HEK293T (cell line): ENCODE measurements around the gene TMEM131.

Experiments
- ARNT ChIP-seq: fragments of 450-650 bp; IDR thresholded peaks from 2 replicates; pipeline ENCODE4 v1.6.1; 2017; ENCODE audit warnings: mild to moderate bottlenecking
- BHLHE40 ChIP-seq: fragments of 450-650 bp; IDR thresholded peaks from 2 replicates; pipeline ENCODE4 v1.6.1; 2016; ENCODE audit warnings: mild to moderate bottlenecking, moderate library complexity, borderline replicate concordance
- HDGF ChIP-seq: fragments of 450-650 bp; IDR thresholded peaks from 2 replicates; pipeline ENCODE4 v1.6.1; 2017; ENCODE audit warnings: antibody characterized with exemption, borderline replicate concordance
- SP1 ChIP-seq: fragments of 450-650 bp; IDR thresholded peaks from 2 replicates; pipeline ENCODE4 v1.6.1; 2017

DNA sequence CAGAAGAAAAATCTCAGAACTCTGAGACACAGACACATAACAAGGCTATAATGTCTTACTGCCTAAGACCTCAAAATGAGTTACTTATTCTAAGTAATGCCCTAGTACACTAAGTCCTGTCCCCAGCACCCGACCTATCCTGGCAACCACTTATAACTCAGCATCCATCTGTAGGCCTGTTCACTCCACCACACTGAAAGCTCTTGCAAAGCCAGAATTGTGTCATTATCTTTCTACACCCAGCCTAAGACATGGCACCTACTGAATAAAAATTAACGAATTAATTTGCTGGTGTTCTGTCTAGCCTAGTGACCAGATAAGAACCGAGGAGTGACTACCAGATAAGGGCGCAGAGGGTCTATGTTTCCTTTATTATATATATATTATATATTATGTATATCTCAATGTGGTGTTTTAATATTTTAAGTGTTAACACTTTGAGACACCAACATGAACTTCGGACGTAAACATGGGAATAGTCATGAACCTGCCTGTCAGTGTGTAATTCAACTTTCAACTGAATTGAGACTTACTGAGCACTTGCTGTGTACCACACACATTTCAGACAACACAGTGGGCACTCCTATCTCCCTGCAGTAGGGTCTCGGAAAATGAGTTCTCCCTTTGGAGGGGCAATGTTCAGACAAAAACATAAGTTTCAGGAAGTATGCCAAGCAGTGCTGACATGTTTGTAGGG is 27.7 kb downstream of the TMEM131 start:
- no peak for TF ChIP-seq HDGF
- no peak for TF ChIP-seq SP1
- TF ChIP-seq ARNT: no peak
- TF ChIP-seq BHLHE40: no peak
